Immature natural killer cell (primary cell): ENCODE results near the gene PAIP2. TPM values are rescaled to one million over a fixed set of nuclear protein-coding genes. Genes with fewer than 3 reads are reported as not detected.
"Not testable (repeated sequence)": the region's sequence is repeated elsewhere in the genome, so short reads cannot be mapped to it uniquely, and the experiment has no call there.

Experiments
- DNase-seq, 3 donors: peaks; one replicate each; pipeline ENCODE4 v3.0.0; 2022; ENCODE audit warnings: mixed read lengths in 1 of 3
- H3K27ac Mint-ChIP-seq, 6 donors: one replicate each; pipeline ENCODE4 v1.8.0; 2020; ENCODE audit warnings: mixed read lengths in 6 of 6, mild to moderate bottlenecking in 5 of 6, inconsistent platforms in 4 of 6, moderate library complexity in 3 of 6
- H3K27me3 Mint-ChIP-seq, 3 donors: one replicate each; pipeline ENCODE4 v1.8.0; 2020 to 2021; ENCODE audit warnings: low read depth in 3 of 3, mild to moderate bottlenecking in 3 of 3, mixed read lengths in 3 of 3, moderate library complexity in 3 of 3, inconsistent platforms in 1 of 3
- H3K36me3 Mint-ChIP-seq, 3 donors: one replicate each; pipeline ENCODE4 v1.8.0; 2020; ENCODE audit warnings: mixed read lengths in 3 of 3, inconsistent platforms in 2 of 3, mild to moderate bottlenecking in 2 of 3
- H3K4me1 Mint-ChIP-seq, 2 donors: one replicate each; pipeline ENCODE4 v1.8.0; 2020; ENCODE audit warnings: inconsistent platforms in 2 of 2, mild to moderate bottlenecking in 2 of 2, mixed read lengths in 2 of 2, moderate library complexity in 1 of 2
- H3K4me3 Mint-ChIP-seq, 5 donors: one replicate each; pipeline ENCODE4 v1.8.0; 2020; ENCODE audit warnings: mild to moderate bottlenecking in 5 of 5, mixed read lengths in 5 of 5, inconsistent platforms in 3 of 5, moderate library complexity in 3 of 5
- H3K9me3 Mint-ChIP-seq, 6 donors: one replicate each; pipeline ENCODE4 v1.8.0; 2020; ENCODE audit warnings: mild to moderate bottlenecking in 6 of 6, mixed read lengths in 6 of 6, inconsistent platforms in 4 of 6, moderate library complexity in 3 of 6
- polyA plus RNA-seq, 3 donors: library from polyadenylated mRNA; unstranded; fragments of 300-500 nt; fragmentation: Illumina TruSeq; gene quantifications; one replicate each; pipeline ENCODE4 v1.2.3, GENCODE V29; 2021

Gene PAIP2
- polyA plus RNA-seq, 3 donors from 2014 or later = 340 to 565 (median 409) TPM

- Mint-ChIP-seq H3K27ac (peak overlapping the region in 3 of 6 donors; percentile 10 to 67 (median 56)), H3K4me1 (peaks cover 90 to 98% of the 10 kb centered on the region in 2 donors), H3K9me3 (no peaks in the 10 kb centered on the region), H3K36me3 (no peaks in the 10 kb centered on the region), H3K27me3 (peaks cover 0 to 2% (median 0%) of the 10 kb centered on the region in 3 donors), H3K4me3 (peak overlapping the region in 4 of 5 donors; percentile 36 to 56 (median 50))
- DNase-seq = no peak
Measured at GRCh38 chr5:139304391-139305324, 37.0 kb upstream of the PAIP2 start.

- peak overlapping the region in 4 of 6 donors; percentile 2 to 15 (median 10) for H3K27ac Mint-ChIP-seq
- DNase-seq = no peak
- H3K36me3 Mint-ChIP-seq = no peaks in the 10 kb centered on the region
Measured at GRCh38 chr5:139306197-139306596, 35.5 kb upstream of the PAIP2 start.

GRCh38 chr5:139306628-139307379 lies 34.9 kb upstream of the PAIP2 start:
- Mint-ChIP-seq H3K4me1 (peaks cover 85 to 97% of the 10 kb centered on the region in 2 donors), H3K36me3 (no peaks in the 10 kb centered on the region), H3K9me3 (no peaks in the 10 kb centered on the region), H3K27me3 (peaks cover 0 to 2% (median 0%) of the 10 kb centered on the region in 3 donors), H3K27ac (peak overlapping the region in 3 of 6 donors; percentile 2 to 61 (median 4)), H3K4me3 (peak overlapping the region; percentile 8 to 67 (median 43))
- DNase-seq = no peak

More at GRCh38 chr5:139306197-139306596, 35.5 kb upstream of the PAIP2 start:
- Mint-ChIP-seq H3K4me1 (peaks cover 89 to 99% of the 10 kb centered on the region in 2 donors), H3K4me3 (peak overlapping the region in 4 of 5 donors; percentile 8 to 67 (median 46)), H3K27me3 (peaks cover 0 to 2% (median 0%) of the 10 kb centered on the region in 3 donors), H3K9me3 (no peaks in the 10 kb centered on the region)

- Mint-ChIP-seq H3K9me3 (no peaks in the 10 kb centered on the region), H3K36me3 (no peaks in the 10 kb centered on the region), H3K4me1 (peaks cover 80 to 90% of the 10 kb centered on the region in 2 donors), H3K4me3 (peak overlapping the region in 3 of 5 donors; percentile 21 to 52 (median 30)), H3K27me3 (no peaks in the 10 kb centered on the region), H3K27ac (peak overlapping the region in 4 of 6 donors; percentile 4 to 41 (median 14))
- no peak for DNase-seq
Measured at GRCh38 chr5:139308797-139309196, 32.9 kb upstream of the PAIP2 start.

- not testable (repeated sequence) for H3K27me3 Mint-ChIP-seq, H3K36me3 Mint-ChIP-seq, H3K9me3 Mint-ChIP-seq
- Mint-ChIP-seq H3K27ac (peak overlapping the region; percentile 70 to 93 (median 84)), H3K4me1 (peaks cover 75 to 89% of the 10 kb centered on the region in 2 donors), H3K4me3 (peak overlapping the region; percentile 59 to 81 (median 76))
- peak; percentile 35 to 44 (median 44) for DNase-seq
Measured at GRCh38 chr5:139310715-139311186, 30.9 kb upstream of the PAIP2 start.

GRCh38 chr5:139312075-139312474 lies 29.6 kb upstream of the PAIP2 start:
- Mint-ChIP-seq H3K4me3 (no peak overlapping the region), H3K9me3 (no peaks in the 10 kb centered on the region), H3K27me3 (no peaks in the 10 kb centered on the region), H3K36me3 (peaks cover 2 to 4% (median 4%) of the 10 kb centered on the region in 3 donors), H3K27ac (no peak overlapping the region), H3K4me1 (peaks cover 64 to 80% of the 10 kb centered on the region in 2 donors)
- no peak for DNase-seq

GRCh38 chr5:139314276-139314675 lies 27.4 kb upstream of the PAIP2 start:
- no peaks in the 10 kb centered on the region for H3K27me3 Mint-ChIP-seq
- H3K9me3 Mint-ChIP-seq = no peaks in the 10 kb centered on the region
- H3K36me3 Mint-ChIP-seq = peaks cover 5 to 15% (median 6%) of the 10 kb centered on the region in 3 donors
- H3K4me3 Mint-ChIP-seq = peak overlapping the region in 1 of 5 donors; percentile 2
- H3K27ac Mint-ChIP-seq = peak overlapping the region in 1 of 6 donors; percentile 13
- H3K4me1 Mint-ChIP-seq = peaks cover 42 to 58% of the 10 kb centered on the region in 2 donors
- no peak for DNase-seq

- Mint-ChIP-seq H3K27ac (peak overlapping the region in 2 of 6 donors; percentile 13 to 23), H3K4me1 (peaks cover 35 to 50% of the 10 kb centered on the region in 2 donors), H3K9me3 (no peaks in the 10 kb centered on the region), H3K27me3 (peaks cover 0 to 2% (median 0%) of the 10 kb centered on the region in 3 donors), H3K36me3 (peaks cover 5 to 16% (median 6%) of the 10 kb centered on the region in 3 donors), H3K4me3 (no peak overlapping the region)
- DNase-seq = no peak
Measured at GRCh38 chr5:139315056-139315615, 26.5 kb upstream of the PAIP2 start.

GRCh38 chr5:139335811-139336210 lies 5.8 kb upstream of the PAIP2 start:
- DNase-seq = no peak
- Mint-ChIP-seq H3K27ac (peak overlapping the region in 3 of 6 donors; percentile 30 to 55 (median 49)), H3K36me3 (peaks cover 4% of the 10 kb centered on the region in 3 donors), H3K27me3 (peaks cover 2 to 4% (median 2%) of the 10 kb centered on the region in 3 donors), H3K4me1 (peaks cover 2 to 8% of the 10 kb centered on the region in 2 donors), H3K9me3 (no peaks in the 10 kb centered on the region), H3K4me3 (no peak overlapping the region)

- Mint-ChIP-seq H3K36me3 (no peaks in the 10 kb centered on the region), H3K27me3 (peaks cover 6 to 23% (median 12%) of the 10 kb centered on the region in 3 donors), H3K4me1 (peaks cover 41 to 45% of the 10 kb centered on the region in 2 donors), H3K4me3 (peak overlapping the region in 1 of 5 donors; percentile 49), H3K27ac (peak overlapping the region in 1 of 6 donors; percentile 45), H3K9me3 (no peaks in the 10 kb centered on the region)
- no peak for DNase-seq
Measured at GRCh38 chr5:139340051-139340450, 1.6 kb upstream of the PAIP2 start.

GRCh38 chr5:139341187-139341688 lies 416 bp upstream of the PAIP2 start:
- peaks cover 52 to 53% of the 10 kb centered on the region in 2 donors for H3K4me1 Mint-ChIP-seq
- no peak for DNase-seq

GRCh38 chr5:139342423-139342723 lies 719 bp downstream of the PAIP2 start:
- Mint-ChIP-seq H3K27me3 (peaks cover 7 to 22% (median 12%) of the 10 kb centered on the region in 3 donors), H3K36me3 (peaks cover 0 to 3% (median 0%) of the 10 kb centered on the region in 3 donors), H3K4me1 (peaks cover 54 to 59% of the 10 kb centered on the region in 2 donors), H3K9me3 (no peaks in the 10 kb centered on the region), H3K4me3 (peak overlapping the region; percentile 95 to 99 (median 96)), H3K27ac (peak overlapping the region; percentile 96 to 99 (median 98))
- DNase-seq = peak in 2 of 3 donors; percentile 82 to 85

More at GRCh38 chr5:139341187-139341688, 416 bp upstream of the PAIP2 start:
- H3K4me3 Mint-ChIP-seq = peak overlapping the region; percentile 95 to 99 (median 96)
- peak overlapping the region; percentile 96 to 99 (median 98) for H3K27ac Mint-ChIP-seq
- peaks cover 0 to 3% (median 0%) of the 10 kb centered on the region in 3 donors for H3K36me3 Mint-ChIP-seq
- H3K9me3 Mint-ChIP-seq = no peaks in the 10 kb centered on the region
- peaks cover 6 to 24% (median 12%) of the 10 kb centered on the region in 3 donors for H3K27me3 Mint-ChIP-seq

- Mint-ChIP-seq H3K9me3 (no peaks in the 10 kb centered on the region), H3K4me3 (peak overlapping the region; percentile 95 to 99 (median 96)), H3K4me1 (peaks cover 56 to 65% of the 10 kb centered on the region in 2 donors), H3K36me3 (peaks cover 0 to 3% (median 0%) of the 10 kb centered on the region in 3 donors), H3K27me3 (peaks cover 8 to 22% (median 12%) of the 10 kb centered on the region in 3 donors), H3K27ac (peak overlapping the region; percentile 96 to 99 (median 98))
- DNase-seq = no peak
Measured at GRCh38 chr5:139343476-139343875, 1.8 kb downstream of the PAIP2 start.
